SH-SY5Y (cell line): Measurements from ENCODE around the gene DYNLRB1.

Source experiments
- GATA2 ChIP-seq: IDR thresholded peaks from 2 replicates; pipeline ENCODE4 v1.6.1; 2011; ENCODE audit warnings: mild to moderate bottlenecking, low read depth, low read length
- GATA3 ChIP-seq: IDR thresholded peaks from 2 replicates; pipeline ENCODE4 v1.6.1; 2011; ENCODE audit warnings: low read depth, mild to moderate bottlenecking, low read length, moderate library complexity

GRCh38 chr20:34536798-34537394, 20.7 kb downstream of the DYNLRB1 start:
- no peak for TF ChIP-seq GATA2
- TF ChIP-seq GATA3: no peak
